ELR (cell line): ENCODE measurements around the gene PRDM11.

Experiments
- DNase-seq: peaks from one replicate; pipeline ENCODE4 v3.0.0-alpha.2; 2015; ENCODE audit warnings: low read depth

The PRDM11 gene

DNA sequence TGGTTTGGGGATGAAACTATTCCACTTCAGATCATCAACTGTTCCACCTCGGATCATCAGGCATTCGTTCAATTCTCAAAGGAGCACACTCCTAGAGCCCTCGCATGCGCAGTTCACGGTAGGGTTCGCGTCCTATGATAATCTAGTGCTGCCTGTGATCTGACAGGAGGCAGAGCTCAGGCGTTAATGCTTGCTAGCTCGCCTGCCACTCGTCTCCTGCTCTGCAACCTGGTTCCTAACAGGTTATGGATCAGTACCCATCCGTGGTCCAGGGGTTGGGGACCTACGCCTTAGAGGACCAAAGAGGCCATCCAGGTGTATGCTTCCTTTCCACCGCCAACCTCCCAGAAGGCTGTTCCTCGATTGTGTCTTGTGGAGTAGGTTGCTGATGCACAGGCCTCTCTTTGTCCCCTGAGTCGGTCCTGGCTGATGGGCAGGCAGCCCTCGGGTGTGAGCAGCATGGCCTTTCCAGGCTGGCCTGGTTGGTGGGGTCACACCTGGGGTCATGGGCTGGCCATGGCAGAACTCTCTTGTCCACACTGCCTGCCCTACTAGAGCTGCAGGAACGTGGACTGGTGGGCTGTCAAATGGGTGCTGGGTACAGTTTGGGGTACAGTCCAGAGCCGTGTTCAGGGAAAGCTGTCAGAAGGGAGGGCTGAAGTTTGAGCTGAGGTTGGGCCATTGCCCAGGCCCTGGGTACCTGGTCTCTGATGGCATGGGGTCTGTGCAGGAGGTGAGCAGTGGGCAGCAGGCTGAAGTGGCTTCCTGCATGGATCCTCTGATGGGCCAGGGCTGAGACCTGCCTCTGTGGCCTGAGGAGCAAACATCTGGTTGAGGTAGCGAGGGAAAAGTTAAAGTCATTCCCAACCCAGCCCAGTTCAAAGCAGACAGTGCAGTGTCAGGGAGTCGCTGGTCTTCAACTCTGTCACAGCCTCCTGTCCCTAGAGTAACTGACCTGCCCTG is 11.1 kb downstream of the PRDM11 start:
- DNase-seq, result no peak

GRCh38 chr11:45158210-45158731 is 11.8 kb downstream of the PRDM11 start:
- DNase-seq, result no peak

GRCh38 chr11:45158891-45159605 is 12.6 kb downstream of the PRDM11 start:
- no peak for DNase-seq

GRCh38 chr11:45159781-45160365 is 13.4 kb downstream of the PRDM11 start:
- no peak for DNase-seq

DNA sequence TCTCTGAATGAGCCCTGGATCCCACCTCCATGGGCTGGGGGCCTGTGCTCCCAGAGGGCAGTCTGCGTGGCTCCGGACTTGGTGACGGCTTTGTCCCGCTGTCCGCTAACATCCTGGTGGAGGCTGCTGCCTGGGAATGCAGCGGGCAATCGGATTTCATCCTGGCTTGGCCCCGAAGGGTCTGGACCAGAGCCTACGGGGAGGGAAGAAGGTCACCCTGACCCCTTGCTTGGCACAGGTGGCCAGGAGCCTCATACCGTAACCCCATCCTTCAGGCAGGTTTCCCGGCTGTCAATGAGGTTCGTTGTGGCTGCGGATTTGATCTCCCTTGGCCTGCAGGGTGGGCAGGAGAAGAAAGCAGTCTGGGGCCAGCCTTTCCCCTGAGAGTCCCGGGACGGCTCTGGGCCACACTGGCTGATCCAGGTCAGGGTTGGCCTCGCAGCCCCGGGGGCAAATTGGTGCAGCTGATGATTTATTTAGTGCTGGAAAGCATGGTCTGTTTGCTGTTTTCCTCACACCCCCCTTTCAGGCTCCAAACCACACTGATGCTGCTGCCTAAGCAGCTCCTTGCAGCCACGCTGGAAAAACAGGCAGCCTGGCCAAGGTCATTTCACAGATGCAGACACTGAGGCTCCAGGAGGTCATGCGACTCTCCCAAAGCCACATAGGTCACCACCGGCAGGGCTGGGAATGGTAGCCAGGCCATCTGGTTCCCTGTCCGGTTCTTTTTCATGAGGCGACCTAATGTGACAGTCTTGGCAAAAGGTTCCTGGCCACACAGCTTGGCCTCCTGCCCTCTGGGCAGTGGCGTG is 15.0 kb downstream of the PRDM11 start:
- DNase-seq, result no peak

DNA sequence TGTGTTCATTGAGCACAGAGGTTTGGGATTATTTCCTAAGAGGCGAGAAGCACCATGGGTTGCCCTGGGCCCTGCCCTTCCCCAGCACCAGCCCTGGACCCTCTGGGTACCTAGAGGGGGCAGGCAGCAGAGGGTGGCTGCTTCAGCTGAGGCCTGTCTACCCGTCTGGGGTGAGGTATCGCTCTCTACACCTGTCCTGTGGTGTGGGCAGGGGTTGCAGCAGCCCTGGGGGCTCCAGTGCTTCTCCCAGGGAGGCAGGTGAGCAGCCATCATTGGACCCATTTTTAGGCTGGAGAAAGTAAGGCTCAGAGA is 15.6 kb downstream of the PRDM11 start:
- no peak for DNase-seq

DNA sequence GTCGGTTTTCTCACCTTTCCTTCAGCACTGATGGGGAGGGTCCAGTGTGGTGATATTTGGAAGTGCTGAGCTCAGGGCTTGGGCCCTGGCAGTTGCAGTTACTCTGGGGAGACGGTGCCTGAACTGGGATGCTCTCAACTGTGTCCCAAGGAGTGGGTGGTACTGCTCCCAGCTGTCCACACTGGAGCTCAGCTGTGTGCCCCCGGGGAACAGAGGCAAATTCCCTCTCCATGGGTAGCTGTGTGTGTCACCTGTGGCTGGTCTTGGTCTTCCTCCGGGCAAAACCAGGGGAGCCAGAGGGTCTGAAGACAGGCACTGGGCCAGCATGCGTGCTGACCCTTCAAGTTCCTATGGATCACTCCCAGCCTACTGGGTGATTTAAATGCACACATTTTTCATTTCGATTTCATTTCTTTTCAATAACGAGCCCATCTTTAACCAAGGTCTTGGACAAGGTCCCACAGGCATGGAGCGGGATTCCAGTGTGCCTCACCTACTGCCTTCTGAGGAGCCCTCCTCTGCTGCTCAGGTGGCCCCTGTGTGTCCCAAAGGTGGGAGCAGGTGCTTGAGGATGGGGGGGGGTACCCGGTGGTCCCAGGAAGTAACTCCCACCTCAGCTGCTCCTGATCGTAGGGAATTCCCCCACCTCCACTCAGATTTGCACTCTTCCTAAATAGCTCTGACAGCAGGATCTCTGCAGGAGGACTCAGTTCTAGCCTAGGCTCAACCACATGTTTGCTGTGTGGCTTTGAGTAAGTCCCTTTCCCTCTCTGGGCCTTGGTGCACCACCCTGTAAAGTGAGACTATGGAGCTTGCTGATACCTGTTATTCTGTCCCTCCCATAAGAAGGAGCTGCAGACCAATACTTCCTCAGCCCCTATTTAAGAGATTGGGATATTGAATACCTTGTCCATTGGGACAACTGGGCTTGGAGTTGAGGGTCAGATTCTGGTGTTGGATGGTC is 16.8 kb downstream of the PRDM11 start:
- DNase-seq, result no peak

- no peak for DNase-seq
Measured at GRCh38 chr11:45163956-45164575, 17.6 kb downstream of the PRDM11 start.

DNA sequence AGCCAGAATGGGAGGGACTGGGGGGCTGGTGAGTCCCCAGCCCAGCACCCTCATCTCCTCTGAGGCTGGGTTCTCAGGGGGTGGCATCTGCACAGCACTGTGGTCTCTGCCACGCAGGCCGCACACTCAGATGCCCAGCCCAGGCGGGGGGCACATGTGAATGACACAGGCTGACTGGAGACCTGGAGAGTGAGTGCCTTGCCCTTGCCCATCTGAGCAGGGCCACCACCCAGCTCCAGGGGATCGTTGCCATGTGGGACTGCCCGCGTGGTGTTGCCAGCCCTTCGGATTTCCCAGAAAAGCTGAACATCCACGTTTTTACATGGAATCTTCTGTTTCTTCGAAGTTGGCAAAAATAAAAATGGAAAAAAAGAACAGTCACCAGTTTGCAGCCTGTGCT is 18.9 kb downstream of the PRDM11 start:
- no peak for DNase-seq

GRCh38 chr11:45165806-45166603 is 19.6 kb downstream of the PRDM11 start:
- DNase-seq, result no peak

DNA sequence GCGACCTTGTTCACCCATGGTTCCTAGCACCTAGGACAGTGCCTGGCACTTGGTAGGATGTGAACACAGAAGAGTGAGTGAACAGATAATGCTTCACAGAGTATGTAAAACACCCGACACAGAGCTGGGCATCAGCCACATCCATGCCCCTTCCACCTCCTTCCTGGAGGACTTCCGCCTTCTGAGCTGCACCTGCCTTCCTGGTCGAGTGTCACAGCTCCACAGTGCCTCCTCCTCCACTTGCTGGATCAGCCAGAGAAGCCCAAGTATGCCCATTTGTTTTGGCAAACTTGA is 20.1 kb downstream of the PRDM11 start:
- no peak for DNase-seq

DNA sequence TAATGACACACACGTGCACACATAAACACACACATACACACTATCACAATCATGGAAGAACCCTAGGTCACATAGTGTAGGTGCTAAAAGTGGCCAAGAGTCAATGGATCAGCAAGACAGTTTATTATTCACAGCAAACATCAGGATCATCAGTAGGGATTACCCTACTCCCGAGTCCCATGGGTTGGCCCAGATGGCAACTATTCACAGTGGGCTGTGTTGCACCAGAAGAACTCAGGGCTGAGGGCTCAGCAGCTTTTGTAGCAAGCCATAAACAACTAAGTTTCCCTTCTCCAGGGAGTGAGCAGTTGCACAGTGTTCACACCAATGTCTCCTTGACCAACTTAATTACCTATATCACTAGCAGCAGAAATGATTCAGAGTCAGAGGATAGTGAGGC is 20.8 kb downstream of the PRDM11 start:
- no peak for DNase-seq

- DNase-seq, result no peak
Measured at GRCh38 chr11:45168366-45169130, 22.1 kb downstream of the PRDM11 start.

- DNase-seq, result peak; percentile 13
Measured at GRCh38 chr11:45169310-45170072, 23.1 kb downstream of the PRDM11 start.

DNA sequence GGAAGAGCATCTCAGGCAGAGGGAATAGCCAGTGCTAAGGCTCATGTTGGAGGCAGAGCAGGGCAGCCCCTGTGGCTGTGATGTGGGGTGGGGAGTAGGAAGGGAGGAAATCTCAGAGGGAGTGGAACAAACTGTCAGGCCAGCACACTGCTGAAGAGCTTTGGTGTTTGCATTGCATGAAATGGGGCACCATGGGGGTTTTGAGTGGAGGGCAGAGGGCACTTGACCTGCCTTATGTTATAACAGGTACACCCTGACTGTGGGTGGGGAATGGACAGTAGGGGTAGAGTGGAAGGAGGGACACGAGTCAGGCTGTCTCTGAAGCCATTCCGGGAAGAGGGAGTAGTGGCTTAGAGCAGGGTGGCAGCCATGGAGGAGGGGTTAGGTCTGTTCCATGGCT is 24.0 kb downstream of the PRDM11 start:
- DNase-seq, result no peak

- DNase-seq, result no peak
Measured at GRCh38 chr11:45171550-45171949, 25.1 kb downstream of the PRDM11 start.

- DNase-seq, result no peak
Measured at GRCh38 chr11:45173064-45173463, 26.6 kb downstream of the PRDM11 start.

- no peak for DNase-seq
Measured at GRCh38 chr11:45174168-45174835, 27.9 kb downstream of the PRDM11 start.
